Caco-2 (cell line): ENCODE results near the gene COL20A1. TPM values are rescaled to one million over a fixed set of nuclear protein-coding genes. Genes with fewer than 3 reads are reported as not detected.

Experiments
- BruUV-seq: library from RNA; stranded (reverse); fragments of 400-500 nt; replicated peaks from 2 replicates; lab custom pipeline; 2021; lab: Mats Ljungman, UMichigan
- CTCF ChIA-PET: fragments of 300-600 bp; sonication (Branson Sonifier 250); formaldehyde crosslinking; loops from one replicate; lab custom pipeline; 2022; ENCODE audit warnings: antibody characterized with exemption; lab: Charles Lee
- POLR2A ChIA-PET: fragments of 300-600 bp; sonication (Branson Sonifier 250); formaldehyde crosslinking; loops from one replicate; lab custom pipeline; 2022; ENCODE audit warnings: antibody characterized with exemption; lab: Charles Lee
- DNase-seq, 2 experiments: peaks; one replicate each; pipeline versions ENCODE4 v3.0.0 to v3.0.0-alpha.2; 2020 to 2022
- H3K27me3 ChIP-seq: replicated peaks from 2 replicates; pipeline ENCODE4 v1.6.0; 2011; ENCODE audit warnings: low read length; ENCODE audit not compliant: control insufficient read depth, insufficient read depth
- H3K36me3 ChIP-seq: 2 replicates; pipeline ENCODE4 v1.5.1; 2011; ENCODE audit warnings: low read length; ENCODE audit not compliant: control insufficient read depth, insufficient read depth
- H3K4me1 ChIP-seq: fragments of 250-450 bp; sonication (Bioruptor Pico); 2 replicates; pipeline ENCODE4 v1.5.1; 2020; ENCODE audit warnings: mild to moderate bottlenecking
- H3K4me3 ChIP-seq: 2 replicates; pipeline ENCODE4 v1.5.1; 2011; ENCODE audit warnings: low read depth, mild to moderate bottlenecking, control low read depth, low read length
- H3K9me3 ChIP-seq: fragments of 250-450 bp; sonication (Bioruptor Pico); 2 replicates; pipeline ENCODE4 v1.5.1; 2020; ENCODE audit warnings: mild to moderate bottlenecking, moderate library complexity
- H3K27ac Mint-ChIP-seq: one replicate; pipeline ENCODE4 v1.8.0; 2022; ENCODE audit warnings: mixed read lengths; ENCODE audit not compliant: unreplicated experiment
- H3K27me3 Mint-ChIP-seq: one replicate; pipeline ENCODE4 v1.8.0; 2022; ENCODE audit warnings: mixed read lengths; ENCODE audit not compliant: insufficient read depth, unreplicated experiment
- H3K36me3 Mint-ChIP-seq: one replicate; pipeline ENCODE4 v1.8.0; 2022; ENCODE audit warnings: mild to moderate bottlenecking, mixed read lengths; ENCODE audit not compliant: insufficient read depth, unreplicated experiment
- H3K4me1 Mint-ChIP-seq: one replicate; pipeline ENCODE4 v1.8.0; 2022; ENCODE audit warnings: low read depth, mixed read lengths; ENCODE audit not compliant: unreplicated experiment
- H3K4me3 Mint-ChIP-seq: one replicate; pipeline ENCODE4 v1.8.0; 2022; ENCODE audit warnings: mild to moderate bottlenecking, moderate library complexity, mixed read lengths; ENCODE audit not compliant: unreplicated experiment
- H3K9me3 Mint-ChIP-seq: one replicate; pipeline ENCODE4 v1.8.0; 2022; ENCODE audit warnings: mixed read lengths; ENCODE audit not compliant: unreplicated experiment
- intact Hi-C: fragments of 100-400 bp; cut with micrococcal nuclease; formaldehyde crosslinking; loops from one replicate; pipeline ENCODE4 v1.10.0; 2022; ENCODE audit not compliant: unreplicated experiment
- total RNA-seq: library from RNA; stranded (reverse); gene quantifications from 2 replicates; pipeline ENCODE4 v1.2.3, GENCODE V29; 2022
- TF ChIP-seq, protein P1 (sequence below), 2 experiments: fragments of 200-600 bp in 1 of 2; IDR thresholded peaks; 1 replicate in 1 of 2; 2 replicates in 1 of 2; pipeline versions ENCODE4 v1.5.1 to v1.8.0; 2011 to 2022; ENCODE audit warnings: antibody characterized with exemption in 1 of 2, control low read depth in 1 of 2, inconsistent platforms in 1 of 2, low read depth in 1 of 2, low read length in 1 of 2, mild to moderate bottlenecking in 1 of 2, moderate library complexity in 1 of 2; ENCODE audit not compliant: insufficient read depth in 1 of 2, severe bottlenecking in 1 of 2, unreplicated experiment in 1 of 2

The COL20A1 gene
- total RNA-seq, 1 experiment from 2014 or later = 0.27 TPM

DNA sequence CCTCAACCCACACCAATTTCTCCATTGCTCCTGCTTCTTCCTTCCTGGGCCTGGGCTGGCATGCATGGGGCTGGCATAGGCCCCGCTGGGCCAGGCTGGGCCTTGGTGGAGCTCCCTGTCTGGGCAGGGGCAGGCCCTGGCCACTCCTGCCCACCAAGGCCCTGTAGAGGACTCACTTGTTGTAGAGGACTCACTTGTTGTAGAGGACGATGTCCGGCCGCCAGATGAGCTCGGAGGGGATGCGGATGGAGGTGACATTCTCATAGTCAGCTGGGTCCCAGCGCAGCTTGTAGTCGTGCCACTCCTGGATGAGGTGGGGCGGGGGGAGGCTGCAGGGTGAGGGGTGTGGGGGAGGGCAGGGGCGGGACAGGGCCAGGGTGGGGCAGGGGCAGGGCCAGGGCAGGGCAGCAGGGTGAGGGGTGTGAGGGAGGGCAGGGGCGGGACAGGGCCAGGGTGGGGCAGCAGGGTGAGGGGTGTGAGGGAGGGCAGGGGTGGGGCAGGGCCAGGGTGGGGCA lies 62.9 kb downstream of the COL20A1 start:
- Mint-ChIP-seq H3K36me3 (no peaks in the 10 kb centered on the region), H3K27me3 (no peaks in the 10 kb centered on the region), H3K9me3 (peaks cover 3% of the 10 kb centered on the region), H3K4me1 (no peaks in the 10 kb centered on the region), H3K4me3 (no peak overlapping the region), H3K27ac (no peak overlapping the region)
- ChIA-PET POLR2A (no interaction called here), CTCF (no interaction called here)
- intact Hi-C loops = no loop called here
- peaks cover 34% of the 10 kb centered on the region for H3K9me3 ChIP-seq
- no peak for DNase-seq
- TF ChIP-seq, protein P1, sequence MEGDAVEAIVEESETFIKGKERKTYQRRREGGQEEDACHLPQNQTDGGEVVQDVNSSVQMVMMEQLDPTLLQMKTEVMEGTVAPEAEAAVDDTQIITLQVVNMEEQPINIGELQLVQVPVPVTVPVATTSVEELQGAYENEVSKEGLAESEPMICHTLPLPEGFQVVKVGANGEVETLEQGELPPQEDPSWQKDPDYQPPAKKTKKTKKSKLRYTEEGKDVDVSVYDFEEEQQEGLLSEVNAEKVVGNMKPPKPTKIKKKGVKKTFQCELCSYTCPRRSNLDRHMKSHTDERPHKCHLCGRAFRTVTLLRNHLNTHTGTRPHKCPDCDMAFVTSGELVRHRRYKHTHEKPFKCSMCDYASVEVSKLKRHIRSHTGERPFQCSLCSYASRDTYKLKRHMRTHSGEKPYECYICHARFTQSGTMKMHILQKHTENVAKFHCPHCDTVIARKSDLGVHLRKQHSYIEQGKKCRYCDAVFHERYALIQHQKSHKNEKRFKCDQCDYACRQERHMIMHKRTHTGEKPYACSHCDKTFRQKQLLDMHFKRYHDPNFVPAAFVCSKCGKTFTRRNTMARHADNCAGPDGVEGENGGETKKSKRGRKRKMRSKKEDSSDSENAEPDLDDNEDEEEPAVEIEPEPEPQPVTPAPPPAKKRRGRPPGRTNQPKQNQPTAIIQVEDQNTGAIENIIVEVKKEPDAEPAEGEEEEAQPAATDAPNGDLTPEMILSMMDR (IDR thresholded peaks at IDR 0.05; ENCODE audit: insufficient read depth in 1 of 2, low read depth in 1 of 2, low read length in 1 of 2, severe bottlenecking in 1 of 2, unreplicated experiment in 1 of 2) = no peak
- no peaks in the 10 kb centered on the region for H3K36me3 ChIP-seq
- no TSS peak for BruUV-seq
- no peaks in the 10 kb centered on the region for H3K4me1 ChIP-seq
- no peaks in the 10 kb centered on the region for H3K27me3 ChIP-seq
- no peak overlapping the region for H3K4me3 ChIP-seq

- no peaks in the 10 kb centered on the region for H3K36me3 ChIP-seq
- no peaks in the 10 kb centered on the region for H3K27me3 Mint-ChIP-seq
- intact Hi-C loops = no loop called here
- no peaks in the 10 kb centered on the region for H3K9me3 Mint-ChIP-seq
- ChIA-PET CTCF (no interaction called here), POLR2A (no interaction called here)
- no peak overlapping the region for H3K4me3 Mint-ChIP-seq
- no peaks in the 10 kb centered on the region for H3K27me3 ChIP-seq
- no peak for DNase-seq
- no peak overlapping the region for H3K27ac Mint-ChIP-seq
- H3K4me1 ChIP-seq = no peaks in the 10 kb centered on the region
- no peak overlapping the region for H3K4me3 ChIP-seq
- H3K4me1 Mint-ChIP-seq = no peaks in the 10 kb centered on the region
- BruUV-seq = no TSS peak
- peaks cover 30% of the 10 kb centered on the region for H3K9me3 ChIP-seq
- TF ChIP-seq, protein P1 (IDR thresholded peaks at IDR 0.05; ENCODE audit: insufficient read depth in 1 of 2, low read depth in 1 of 2, low read length in 1 of 2, severe bottlenecking in 1 of 2, unreplicated experiment in 1 of 2) = no peak
- no peaks in the 10 kb centered on the region for H3K36me3 Mint-ChIP-seq
Measured at GRCh38 chr20:63356511-63356910, 63.5 kb downstream of the COL20A1 start.

GRCh38 chr20:63356931-63357879 lies 64.2 kb downstream of the COL20A1 start:
- no peak for DNase-seq
- Histone ChIP-seq H3K4me3 (no peak overlapping the region), H3K9me3 (peaks cover 23% of the 10 kb centered on the region), H3K27me3 (no peaks in the 10 kb centered on the region), H3K36me3 (no peaks in the 10 kb centered on the region), H3K4me1 (peaks cover under 1% of the 10 kb centered on the region; the same call in 1 of the 2 replicates)
- H3K27ac Mint-ChIP-seq = no peak overlapping the region
- ChIA-PET CTCF (interaction anchor here (1.1 kb wide), 1 partner anchor 134 kb away, joined by 3 read pairs; no protein-coding TSS in a partner anchor), POLR2A (no interaction called here)
- BruUV-seq = no TSS peak
- no peaks in the 10 kb centered on the region for H3K27me3 Mint-ChIP-seq
- TF ChIP-seq, protein P1 (IDR thresholded peaks at IDR 0.05; ENCODE audit: insufficient read depth in 1 of 2, low read depth in 1 of 2, low read length in 1 of 2, severe bottlenecking in 1 of 2, unreplicated experiment in 1 of 2) = no peak
- H3K4me3 Mint-ChIP-seq = no peak overlapping the region
- H3K4me1 Mint-ChIP-seq = peaks cover under 1% of the 10 kb centered on the region
- intact Hi-C loops = no loop called here
- no peaks in the 10 kb centered on the region for H3K9me3 Mint-ChIP-seq
- no peaks in the 10 kb centered on the region for H3K36me3 Mint-ChIP-seq
